Measurements from ENCODE around the gene CBR4. TPM values are rescaled to one million over a fixed set of nuclear protein-coding genes. Genes with fewer than 3 reads are reported as not detected.
"Not testable (repeated sequence)": the region's sequence is repeated elsewhere in the genome, so short reads cannot be mapped to it uniquely, and the experiment has no call there.

Gene CBR4
- total RNA-seq, 2 experiments from 2014 or later: 25.8 to 26.8 TPM

DNA sequence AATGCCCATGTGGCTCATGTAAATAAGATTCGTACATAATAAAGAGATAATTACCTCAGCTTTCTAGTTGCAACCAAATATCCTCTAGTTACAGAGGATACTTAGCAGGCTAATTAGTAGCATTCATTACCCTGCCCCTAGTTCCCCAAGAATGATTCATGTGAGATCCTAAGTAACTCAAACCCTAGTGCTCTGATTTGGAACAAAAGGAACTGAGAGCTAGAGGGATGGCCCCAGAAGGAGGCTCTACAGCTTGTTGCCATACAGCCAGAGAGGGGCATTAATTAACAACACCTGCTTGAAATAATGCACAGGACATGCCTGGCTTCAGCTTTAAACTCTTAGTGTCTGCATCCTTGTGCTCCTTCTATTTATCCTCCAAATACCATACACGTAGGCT lies 32.6 kb upstream of the CBR4 start:
- TF ChIP-seq, protein P1, sequence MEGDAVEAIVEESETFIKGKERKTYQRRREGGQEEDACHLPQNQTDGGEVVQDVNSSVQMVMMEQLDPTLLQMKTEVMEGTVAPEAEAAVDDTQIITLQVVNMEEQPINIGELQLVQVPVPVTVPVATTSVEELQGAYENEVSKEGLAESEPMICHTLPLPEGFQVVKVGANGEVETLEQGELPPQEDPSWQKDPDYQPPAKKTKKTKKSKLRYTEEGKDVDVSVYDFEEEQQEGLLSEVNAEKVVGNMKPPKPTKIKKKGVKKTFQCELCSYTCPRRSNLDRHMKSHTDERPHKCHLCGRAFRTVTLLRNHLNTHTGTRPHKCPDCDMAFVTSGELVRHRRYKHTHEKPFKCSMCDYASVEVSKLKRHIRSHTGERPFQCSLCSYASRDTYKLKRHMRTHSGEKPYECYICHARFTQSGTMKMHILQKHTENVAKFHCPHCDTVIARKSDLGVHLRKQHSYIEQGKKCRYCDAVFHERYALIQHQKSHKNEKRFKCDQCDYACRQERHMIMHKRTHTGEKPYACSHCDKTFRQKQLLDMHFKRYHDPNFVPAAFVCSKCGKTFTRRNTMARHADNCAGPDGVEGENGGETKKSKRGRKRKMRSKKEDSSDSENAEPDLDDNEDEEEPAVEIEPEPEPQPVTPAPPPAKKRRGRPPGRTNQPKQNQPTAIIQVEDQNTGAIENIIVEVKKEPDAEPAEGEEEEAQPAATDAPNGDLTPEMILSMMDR (IDR thresholded peaks at IDR 0.05): no peak
- DNase-seq: no peak
- POLR2A ChIA-PET: no interaction called here
- no peak for ATAC-seq
- H3K27me3 Mint-ChIP-seq: no peaks in the 10 kb centered on the region
- intact Hi-C loops (cut with micrococcal nuclease): no loop called here
- H3K4me1 Mint-ChIP-seq (ENCODE audit: low read depth): no peaks in the 10 kb centered on the region
- no peaks in the 10 kb centered on the region for H3K9me3 Mint-ChIP-seq
- H3K27ac Mint-ChIP-seq: no peak overlapping the region
- H3K4me3 Mint-ChIP-seq: no peak overlapping the region
- CTCF ChIA-PET: no interaction called here
- no peaks in the 10 kb centered on the region for H3K36me3 Mint-ChIP-seq (ENCODE audit: low read depth)

DNA sequence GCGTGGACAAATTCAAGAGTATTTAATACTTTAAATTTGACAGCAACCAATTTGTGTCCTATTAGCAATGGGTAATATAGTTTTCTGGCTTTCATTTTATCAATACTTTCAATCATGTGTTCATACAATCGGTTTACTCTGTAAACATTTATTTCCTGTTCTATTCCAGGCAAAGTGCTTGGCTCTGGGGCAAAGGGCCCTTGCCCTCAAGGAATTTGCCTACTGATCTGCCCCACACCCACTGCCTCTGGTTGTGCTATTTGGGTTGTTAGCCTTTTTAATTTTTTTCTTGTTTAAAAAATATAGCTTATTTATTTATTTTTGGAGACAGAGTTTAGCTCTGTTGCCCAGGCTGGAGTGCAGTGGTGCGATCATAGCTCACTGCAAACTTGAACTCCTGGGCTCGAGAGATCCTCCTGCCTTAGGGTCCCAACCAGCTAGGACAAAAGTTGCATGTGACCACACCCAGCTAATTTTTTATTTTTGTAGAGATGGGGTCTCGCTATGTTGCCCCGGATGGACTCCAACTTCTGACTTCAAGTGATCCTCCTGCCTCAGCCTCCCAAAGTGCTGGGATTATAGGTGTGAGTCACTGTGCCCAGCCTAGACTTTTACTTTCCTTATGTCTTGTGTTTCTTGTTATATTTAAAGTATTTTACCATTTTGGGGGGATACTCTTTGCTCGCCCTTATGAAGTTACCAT lies 30.7 kb upstream of the CBR4 start:
- H3K4me1 Mint-ChIP-seq (ENCODE audit: low read depth): no peaks in the 10 kb centered on the region

DNA sequence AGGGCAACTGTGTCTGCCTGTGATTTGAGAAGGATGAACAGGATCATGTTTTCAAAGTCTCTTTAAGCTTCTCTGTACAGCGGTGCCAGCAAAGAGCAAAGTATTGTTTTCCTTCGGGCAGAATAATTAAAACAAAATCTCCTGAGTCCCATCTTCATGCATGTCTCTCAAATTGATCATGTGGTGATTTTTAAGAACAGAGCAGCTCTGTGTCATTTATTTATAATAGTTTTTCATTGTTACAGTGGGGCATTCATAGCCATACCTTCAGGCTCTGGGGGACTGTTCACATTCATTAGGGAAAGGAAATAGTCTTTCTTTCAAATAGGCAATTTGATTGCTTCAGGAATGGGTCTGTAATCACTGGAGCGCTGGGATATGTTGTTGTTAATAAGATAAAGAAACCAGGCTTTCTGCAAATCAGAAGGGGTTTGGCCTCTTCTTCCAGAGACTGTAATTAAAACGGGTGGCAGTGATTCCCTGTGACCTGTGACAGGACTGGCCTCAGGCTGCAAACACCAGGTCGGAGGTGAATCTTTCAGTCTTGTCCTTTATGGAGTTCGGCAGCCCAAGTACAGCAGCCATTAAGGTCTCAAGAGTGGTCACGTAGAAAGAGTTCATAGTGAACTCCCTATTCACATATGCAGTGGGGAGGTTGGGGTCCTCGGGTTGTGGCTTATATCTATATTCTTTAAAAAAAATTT lies 29.3 kb upstream of the CBR4 start:
- no peaks in the 10 kb centered on the region for H3K36me3 Mint-ChIP-seq (ENCODE audit: low read depth)
- no peaks in the 10 kb centered on the region for H3K27me3 Mint-ChIP-seq
- no peaks in the 10 kb centered on the region for H3K4me1 Mint-ChIP-seq (ENCODE audit: low read depth)
- no peaks in the 10 kb centered on the region for H3K9me3 Mint-ChIP-seq
- intact Hi-C loops (cut with micrococcal nuclease): no loop called here
- ATAC-seq (no peak), DNase-seq (no peak)
- POLR2A ChIA-PET: no interaction called here
- no peak overlapping the region for H3K4me3 Mint-ChIP-seq
- CTCF ChIA-PET: no interaction called here
- TF ChIP-seq, protein P1 (IDR thresholded peaks at IDR 0.05): no peak
- no peak overlapping the region for H3K27ac Mint-ChIP-seq

More for the DNA sequence above, 30.7 kb upstream of the CBR4 start:
- intact Hi-C loops (cut with micrococcal nuclease): no loop called here
- ChIA-PET POLR2A (no interaction called here), CTCF (no interaction called here)
- ATAC-seq: no peak
- Mint-ChIP-seq H3K4me3 (no peak overlapping the region), H3K36me3 (ENCODE audit: low read depth) (no peaks in the 10 kb centered on the region), H3K27me3 (no peaks in the 10 kb centered on the region), H3K27ac (no peak overlapping the region), H3K9me3 (no peaks in the 10 kb centered on the region)
- no peak for DNase-seq
- TF ChIP-seq, protein P1 (IDR thresholded peaks at IDR 0.05): no peak

DNA sequence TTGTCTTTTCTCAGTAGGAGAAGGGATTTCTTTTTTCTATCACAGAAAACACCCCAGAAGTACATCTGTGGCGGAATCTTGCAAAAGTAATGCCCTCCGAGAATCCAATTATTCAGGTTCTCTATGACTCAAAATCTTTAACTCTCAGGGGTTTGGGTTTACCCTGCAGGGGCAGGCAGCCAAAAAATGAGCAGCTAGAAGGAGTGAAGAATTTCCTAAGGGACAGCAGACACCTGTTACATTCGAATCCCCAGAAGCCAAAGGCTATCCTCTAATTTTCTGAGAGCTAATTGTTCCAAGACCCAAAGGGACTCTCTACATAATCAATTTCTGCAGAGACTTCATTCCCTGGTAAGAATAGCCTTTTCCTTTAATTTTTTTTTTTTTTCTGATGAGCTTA lies 27.5 kb upstream of the CBR4 start:
- H3K36me3 Mint-ChIP-seq (ENCODE audit: low read depth): no peaks in the 10 kb centered on the region
- no peaks in the 10 kb centered on the region for H3K27me3 Mint-ChIP-seq
- H3K27ac Mint-ChIP-seq: no peak overlapping the region
- DNase-seq: no peak
- TF ChIP-seq, protein P1 (IDR thresholded peaks at IDR 0.05): no peak
- H3K9me3 Mint-ChIP-seq: no peaks in the 10 kb centered on the region
- intact Hi-C loops (cut with micrococcal nuclease): no loop called here
- H3K4me3 Mint-ChIP-seq: no peak overlapping the region
- ATAC-seq: no peak
- ChIA-PET CTCF (no interaction called here), POLR2A (interaction anchor here (0.7 kb wide), 1 partner anchor 8 kb away, joined by 3 read pairs; no protein-coding TSS in a partner anchor)
- H3K4me1 Mint-ChIP-seq (ENCODE audit: low read depth): no peaks in the 10 kb centered on the region

DNA sequence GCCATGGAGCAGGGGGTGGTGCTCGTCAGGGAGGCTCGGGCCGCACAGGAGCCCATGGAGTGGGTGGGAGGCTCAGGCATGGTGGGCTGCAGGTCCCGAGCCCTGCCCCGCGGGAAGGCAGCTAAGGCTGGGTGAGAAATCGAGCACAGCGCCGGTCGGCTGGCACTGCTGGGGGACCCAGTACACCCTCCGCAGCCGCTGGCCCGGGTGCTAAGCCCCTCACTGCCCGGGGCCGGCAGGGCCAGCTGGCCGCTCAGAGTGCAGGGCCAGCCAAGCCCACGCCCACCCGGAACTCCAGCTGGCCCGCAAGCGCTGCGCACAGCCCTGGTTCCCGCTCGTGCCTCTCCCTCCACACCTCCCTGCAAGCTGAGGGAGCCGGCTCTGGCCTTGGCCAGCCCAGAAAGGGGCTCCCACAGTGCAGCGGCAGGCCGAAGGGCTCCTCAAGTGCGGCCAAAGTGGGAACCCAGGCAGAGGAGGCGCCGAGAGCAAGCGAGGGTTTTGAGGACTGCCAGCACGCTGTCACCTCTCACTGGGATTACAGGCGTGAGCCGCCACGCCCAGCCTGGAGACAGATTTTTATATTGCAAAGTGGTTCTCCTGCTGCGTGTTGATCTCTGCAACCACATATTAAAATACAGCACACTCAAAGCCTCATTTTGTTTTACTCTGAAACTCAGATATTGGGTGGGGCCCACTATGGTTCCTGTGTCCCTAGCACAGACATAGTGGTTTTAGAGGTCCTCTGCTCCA lies 26.0 kb upstream of the CBR4 start:
- CTCF ChIA-PET; H3K27me3 Mint-ChIP-seq; DNase-seq; ATAC-seq; H3K36me3 Mint-ChIP-seq (ENCODE audit: low read depth); H3K27ac Mint-ChIP-seq; intact Hi-C loops (cut with micrococcal nuclease); POLR2A ChIA-PET; H3K4me1 Mint-ChIP-seq (ENCODE audit: low read depth); H3K9me3 Mint-ChIP-seq; H3K4me3 Mint-ChIP-seq: not testable (repeated sequence)
